ENCODE results near the gene OLFML3.
A peak's percentile ranks its signal among the peaks of the same experiment; 100 is the strongest.

DNA sequence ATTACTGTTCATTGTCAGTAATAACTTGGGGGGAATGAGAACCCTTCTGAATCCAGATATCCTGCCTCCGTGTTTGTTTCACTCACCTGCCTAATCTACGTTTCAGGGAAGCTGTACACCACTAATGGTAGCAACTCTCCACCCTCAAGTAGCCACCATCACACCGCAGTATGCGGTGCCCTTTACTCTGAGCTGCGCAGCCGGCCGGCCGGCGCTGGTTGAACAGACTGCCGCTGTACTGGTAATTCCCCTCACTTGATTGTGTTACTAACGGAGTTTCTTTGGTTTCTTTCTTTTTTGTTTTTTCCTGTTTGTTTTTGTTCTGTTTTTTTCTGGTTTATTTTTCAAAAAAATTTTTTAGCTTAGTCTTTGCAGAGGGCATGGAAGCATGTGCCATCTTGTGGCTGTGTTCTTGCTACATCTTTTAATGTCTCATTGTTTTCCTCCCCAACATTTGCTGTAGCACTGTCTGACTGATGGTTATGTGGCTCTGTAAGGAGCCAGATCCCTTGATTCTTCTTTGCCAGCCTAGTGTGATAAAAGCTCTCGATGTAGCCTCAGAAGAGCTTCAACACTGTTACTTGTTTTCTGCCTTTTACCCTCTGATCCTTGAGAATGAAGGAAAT lies 15.9 kb upstream of the OLFML3 start:
- TF ChIP-seq, protein P1, sequence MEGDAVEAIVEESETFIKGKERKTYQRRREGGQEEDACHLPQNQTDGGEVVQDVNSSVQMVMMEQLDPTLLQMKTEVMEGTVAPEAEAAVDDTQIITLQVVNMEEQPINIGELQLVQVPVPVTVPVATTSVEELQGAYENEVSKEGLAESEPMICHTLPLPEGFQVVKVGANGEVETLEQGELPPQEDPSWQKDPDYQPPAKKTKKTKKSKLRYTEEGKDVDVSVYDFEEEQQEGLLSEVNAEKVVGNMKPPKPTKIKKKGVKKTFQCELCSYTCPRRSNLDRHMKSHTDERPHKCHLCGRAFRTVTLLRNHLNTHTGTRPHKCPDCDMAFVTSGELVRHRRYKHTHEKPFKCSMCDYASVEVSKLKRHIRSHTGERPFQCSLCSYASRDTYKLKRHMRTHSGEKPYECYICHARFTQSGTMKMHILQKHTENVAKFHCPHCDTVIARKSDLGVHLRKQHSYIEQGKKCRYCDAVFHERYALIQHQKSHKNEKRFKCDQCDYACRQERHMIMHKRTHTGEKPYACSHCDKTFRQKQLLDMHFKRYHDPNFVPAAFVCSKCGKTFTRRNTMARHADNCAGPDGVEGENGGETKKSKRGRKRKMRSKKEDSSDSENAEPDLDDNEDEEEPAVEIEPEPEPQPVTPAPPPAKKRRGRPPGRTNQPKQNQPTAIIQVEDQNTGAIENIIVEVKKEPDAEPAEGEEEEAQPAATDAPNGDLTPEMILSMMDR (IDR thresholded peaks at IDR 0.05): peak; percentile 30
- TF ChIP-seq EZH2 (IDR thresholded peaks at IDR 0.05): no peak
- TF ChIP-seq EZH2phosphoT487 (IDR thresholded peaks at IDR 0.05): no peak

Data from neural progenitor cell (in vitro differentiated cells).